Loucy (cell line): ENCODE data around the gene MAPK8.
"Not testable (repeated sequence)": the region's sequence is repeated elsewhere in the genome, so short reads cannot be mapped to it uniquely, and the experiment has no call there.

Source experiments
- EZH2phosphoT487 ChIP-seq: fragments of 200-600 bp; IDR thresholded peaks from 2 replicates; pipeline ENCODE4 v1.6.1; 2018; ENCODE audit warnings: antibody characterized with exemption, mild to moderate bottlenecking, moderate library complexity, borderline replicate concordance
- TF ChIP-seq, protein P1 (sequence below): fragments of 200-600 bp; sonication (generic); conservative IDR thresholded peaks from 2 replicates; pipeline ENCODE4 v1.5.1; 2014; ENCODE audit warnings: mild to moderate bottlenecking, antibody characterized with exemption, low read length

- TF ChIP-seq, protein P1, sequence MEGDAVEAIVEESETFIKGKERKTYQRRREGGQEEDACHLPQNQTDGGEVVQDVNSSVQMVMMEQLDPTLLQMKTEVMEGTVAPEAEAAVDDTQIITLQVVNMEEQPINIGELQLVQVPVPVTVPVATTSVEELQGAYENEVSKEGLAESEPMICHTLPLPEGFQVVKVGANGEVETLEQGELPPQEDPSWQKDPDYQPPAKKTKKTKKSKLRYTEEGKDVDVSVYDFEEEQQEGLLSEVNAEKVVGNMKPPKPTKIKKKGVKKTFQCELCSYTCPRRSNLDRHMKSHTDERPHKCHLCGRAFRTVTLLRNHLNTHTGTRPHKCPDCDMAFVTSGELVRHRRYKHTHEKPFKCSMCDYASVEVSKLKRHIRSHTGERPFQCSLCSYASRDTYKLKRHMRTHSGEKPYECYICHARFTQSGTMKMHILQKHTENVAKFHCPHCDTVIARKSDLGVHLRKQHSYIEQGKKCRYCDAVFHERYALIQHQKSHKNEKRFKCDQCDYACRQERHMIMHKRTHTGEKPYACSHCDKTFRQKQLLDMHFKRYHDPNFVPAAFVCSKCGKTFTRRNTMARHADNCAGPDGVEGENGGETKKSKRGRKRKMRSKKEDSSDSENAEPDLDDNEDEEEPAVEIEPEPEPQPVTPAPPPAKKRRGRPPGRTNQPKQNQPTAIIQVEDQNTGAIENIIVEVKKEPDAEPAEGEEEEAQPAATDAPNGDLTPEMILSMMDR = not testable (repeated sequence)
- not testable (repeated sequence) for TF ChIP-seq EZH2phosphoT487
Observed at GRCh38 chr10:48347943-48348342, 41.5 kb downstream of the MAPK8 start.
